PC-9 (cell line): ENCODE measurements around the gene TANC1. TPM values are rescaled to one million over a fixed set of nuclear protein-coding genes. Genes with fewer than 3 reads are reported as not detected.

Source experiments
- BruUV-seq: library from RNA; stranded (reverse); fragments of 400-500 nt; replicated peaks from 2 replicates; lab custom pipeline; 2021; lab: Mats Ljungman, UMichigan
- CTCF ChIA-PET: fragments of 300-600 bp; sonication (Branson Sonifier 250); formaldehyde crosslinking; loops from one replicate; lab custom pipeline; 2022; ENCODE audit warnings: antibody characterized with exemption; lab: Charles Lee
- POLR2A ChIA-PET: fragments of 300-600 bp; sonication (Branson Sonifier 250); formaldehyde crosslinking; loops from one replicate; lab custom pipeline; 2022; ENCODE audit warnings: antibody characterized with exemption; ENCODE audit not compliant: unreplicated experiment; lab: Charles Lee
- DNase-seq, 2 experiments: peaks; one replicate each; pipeline versions ENCODE4 v3.0.0 to v3.0.0-alpha.2; 2015 to 2022; ENCODE audit warnings: mixed read lengths in 1 of 2
- H2AFZ ChIP-seq: fragments of 200-600 bp; sonication (generic); 2 replicates; pipeline ENCODE4 v1.8.1; 2017; ENCODE audit warnings: antibody characterized with exemption
- H3F3A ChIP-seq: fragments of 200-600 bp; sonication (generic); 2 replicates; pipeline ENCODE4 v1.8.1; 2017; ENCODE audit warnings: antibody characterized with exemption, mild to moderate bottlenecking, low read depth; ENCODE audit not compliant: insufficient read depth
- H3K27ac ChIP-seq: fragments of 200-600 bp; sonication (generic); 2 replicates; pipeline ENCODE4 v1.6.1; 2016; ENCODE audit warnings: mixed run types
- H3K27me3 ChIP-seq: fragments of 200-600 bp; sonication (generic); 2 replicates; pipeline ENCODE4 v1.6.1; 2016; ENCODE audit warnings: low read depth, mixed run types; ENCODE audit not compliant: insufficient read depth
- H3K36me3 ChIP-seq: fragments of 200-600 bp; sonication (generic); 2 replicates; pipeline ENCODE4 v1.6.1; 2016; ENCODE audit warnings: low read depth, mixed run types
- H3K4me1 ChIP-seq: fragments of 200-600 bp; sonication (generic); replicated peaks from 2 replicates; pipeline ENCODE4 v1.6.1; 2016; ENCODE audit warnings: mixed run types; ENCODE audit not compliant: insufficient read depth
- H3K4me2 ChIP-seq: fragments of 200-600 bp; sonication (generic); 2 replicates; pipeline ENCODE4 v1.6.1; 2017; ENCODE audit warnings: mixed run types
- H3K4me3 ChIP-seq: fragments of 200-600 bp; sonication (generic); 2 replicates; pipeline ENCODE4 v1.6.1; 2016; ENCODE audit warnings: mixed run types
- H3K79me2 ChIP-seq: fragments of 200-600 bp; sonication (generic); 2 replicates; pipeline ENCODE4 v1.6.1; 2017; ENCODE audit warnings: low read depth, mixed run types
- H3K9me2 ChIP-seq: fragments of 200-600 bp; sonication (generic); 2 replicates; pipeline ENCODE4 v1.8.1; 2017; ENCODE audit warnings: mild to moderate bottlenecking; ENCODE audit not compliant: insufficient read depth
- H3K9me3 ChIP-seq: fragments of 200-600 bp; sonication (generic); 2 replicates; pipeline ENCODE4 v1.8.1; 2016; ENCODE audit warnings: low read depth; ENCODE audit not compliant: insufficient read depth
- H4K20me1 ChIP-seq: fragments of 200-600 bp; sonication (generic); 2 replicates; pipeline ENCODE4 v1.8.1; 2017; ENCODE audit not compliant: insufficient read depth
- CTCF ChIP-seq: fragments of 200-600 bp; sonication (generic); conservative IDR thresholded peaks from 2 replicates; pipeline ENCODE4 v1.6.1; 2017; ENCODE audit warnings: mixed run types, antibody characterized with exemption, mild to moderate bottlenecking, moderate library complexity
- EZH2 ChIP-seq: fragments of 200-600 bp; sonication (generic); IDR thresholded peaks from 2 replicates; pipeline ENCODE4 v1.8.0; 2017; ENCODE audit warnings: antibody characterized with exemption, low read depth
- intact Hi-C: fragments of 100-400 bp; cut with micrococcal nuclease; formaldehyde crosslinking; loops from one replicate; pipeline ENCODE4 v1.10.0; 2022; ENCODE audit not compliant: unreplicated experiment
- total RNA-seq: library from RNA; stranded (reverse); gene quantifications from 2 replicates; pipeline ENCODE4 v1.2.3, GENCODE V29; 2021

TANC1 gene
- total RNA-seq, 1 experiment from 2014 or later: 26.0 TPM

- no peak overlapping the region for H3K4me3 ChIP-seq
- H3K27ac ChIP-seq: no peak overlapping the region
- H3K9me3 ChIP-seq: no peaks in the 10 kb centered on the region
- H3K79me2 ChIP-seq: peaks cover 44% of the 10 kb centered on the region
- no peak overlapping the region for H2AFZ ChIP-seq
- peaks cover 16% of the 10 kb centered on the region; the same call in 1 of the 2 replicates for H3K4me1 ChIP-seq
- no peaks in the 10 kb centered on the region for H3K27me3 ChIP-seq
- ChIA-PET POLR2A (no interaction called here), CTCF (interaction anchor here (0.7 kb wide), 1 partner anchor 49 kb away, joined by 3 read pairs; no protein-coding TSS in a partner anchor)
- 0 out of 2 replicates have a peak, but pooled peaks cover 4% of the 10 kb centered on the region for H3F3A ChIP-seq
- TF ChIP-seq CTCF: no peak
- no peak for TF ChIP-seq EZH2
- DNase-seq: peak in 1 of 2 experiments; percentile 36
- H3K36me3 ChIP-seq: no peaks in the 10 kb centered on the region
- H3K9me2 ChIP-seq: no peaks in the 10 kb centered on the region
- intact Hi-C loops: no loop called here
- H3K4me2 ChIP-seq: no peak overlapping the region
- BruUV-seq: no TSS peak
- no peaks in the 10 kb centered on the region for H4K20me1 ChIP-seq
Measured at GRCh38 chr2:159002462-159003111, 34.1 kb downstream of the TANC1 start.

DNA sequence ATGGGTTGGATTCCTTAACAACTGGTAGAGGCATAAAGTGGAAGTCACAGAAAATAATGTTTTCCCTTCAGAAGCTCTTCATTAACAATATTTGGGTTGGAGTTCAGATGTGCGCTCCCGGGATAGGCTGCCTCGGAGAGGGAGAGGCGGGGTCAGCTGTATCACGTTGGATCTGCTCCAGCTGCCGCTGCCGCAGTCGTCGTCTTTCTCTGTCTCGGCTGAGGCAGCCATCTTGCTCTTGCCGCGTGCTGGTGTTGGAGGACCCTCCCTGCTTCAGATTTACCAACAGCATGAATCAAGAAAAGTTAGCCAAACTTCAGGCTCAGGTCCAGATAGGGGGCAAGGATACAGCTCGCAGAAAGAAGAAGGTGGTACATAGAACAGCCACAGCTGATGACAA, 35.1 kb downstream of the TANC1 start:
- Histone ChIP-seq H3F3A (0 out of 2 replicates have a peak, but pooled peaks cover 4% of the 10 kb centered on the region), H3K27me3 (no peaks in the 10 kb centered on the region), H2AFZ (no peak overlapping the region), H3K9me2 (no peaks in the 10 kb centered on the region), H3K4me3 (no peak overlapping the region), H3K4me1 (peaks cover 7% of the 10 kb centered on the region; the same call in 1 of the 2 replicates), H3K9me3 (no peaks in the 10 kb centered on the region), H4K20me1 (0 out of 2 replicates have a peak, but pooled peaks cover 3% of the 10 kb centered on the region), H3K4me2 (no peak overlapping the region), H3K79me2 (peaks cover 43% of the 10 kb centered on the region), H3K27ac (no peak overlapping the region), H3K36me3 (no peaks in the 10 kb centered on the region)
- TF ChIP-seq EZH2 (no peak), CTCF (no peak)
- DNase-seq: no peak
- intact Hi-C loops: no loop called here
- no TSS peak for BruUV-seq
- CTCF ChIA-PET: no interaction called here
- POLR2A ChIA-PET: no interaction called here

DNA sequence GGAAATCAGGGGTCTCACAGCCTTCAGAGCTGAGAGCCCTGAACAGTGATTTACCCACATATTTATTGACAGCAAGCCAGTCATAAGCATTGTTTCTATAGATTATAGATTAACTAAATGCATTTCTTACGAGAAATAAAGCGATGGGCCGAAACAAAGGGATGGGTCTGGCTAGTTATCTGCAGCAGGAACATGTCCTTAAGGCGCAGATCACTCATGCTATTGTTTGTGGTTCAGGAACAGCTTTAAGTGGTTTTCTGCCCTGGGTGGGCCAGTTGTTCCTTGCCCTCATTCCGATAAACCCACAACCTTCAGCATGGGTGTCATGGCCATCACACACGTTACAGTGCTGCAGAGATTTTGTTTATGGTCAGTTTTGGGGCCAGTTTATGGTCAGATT, 36.4 kb downstream of the TANC1 start:
- TF ChIP-seq EZH2 (no peak), CTCF (no peak)
- no peak overlapping the region for H3K4me2 ChIP-seq
- 0 out of 2 replicates have a peak, but pooled peaks cover 4% of the 10 kb centered on the region for H3F3A ChIP-seq
- H4K20me1 ChIP-seq: 0 out of 2 replicates have a peak, but pooled peaks cover 3% of the 10 kb centered on the region
- peaks cover 38% of the 10 kb centered on the region for H3K79me2 ChIP-seq
- H3K27ac ChIP-seq: no peak overlapping the region
- no peak overlapping the region for H2AFZ ChIP-seq
- H3K27me3 ChIP-seq: no peaks in the 10 kb centered on the region
- no peaks in the 10 kb centered on the region for H3K9me2 ChIP-seq
- intact Hi-C loops: no loop called here
- no TSS peak for BruUV-seq
- DNase-seq: no peak
- ChIA-PET POLR2A (no interaction called here), CTCF (no interaction called here)
- no peaks in the 10 kb centered on the region for H3K9me3 ChIP-seq
- H3K4me3 ChIP-seq: no peak overlapping the region
- H3K4me1 ChIP-seq: no peaks in the 10 kb centered on the region
- no peaks in the 10 kb centered on the region for H3K36me3 ChIP-seq
